Raji (cell line): ENCODE data around the gene ANKRD40.

Experiments
- POLR2A ChIP-seq: IDR thresholded peaks from 2 replicates; pipeline ENCODE4 v1.6.1; 2011; ENCODE audit warnings: low read depth, low read length, control low read depth; ENCODE audit not compliant: insufficient read depth

ANKRD40 gene

DNA sequence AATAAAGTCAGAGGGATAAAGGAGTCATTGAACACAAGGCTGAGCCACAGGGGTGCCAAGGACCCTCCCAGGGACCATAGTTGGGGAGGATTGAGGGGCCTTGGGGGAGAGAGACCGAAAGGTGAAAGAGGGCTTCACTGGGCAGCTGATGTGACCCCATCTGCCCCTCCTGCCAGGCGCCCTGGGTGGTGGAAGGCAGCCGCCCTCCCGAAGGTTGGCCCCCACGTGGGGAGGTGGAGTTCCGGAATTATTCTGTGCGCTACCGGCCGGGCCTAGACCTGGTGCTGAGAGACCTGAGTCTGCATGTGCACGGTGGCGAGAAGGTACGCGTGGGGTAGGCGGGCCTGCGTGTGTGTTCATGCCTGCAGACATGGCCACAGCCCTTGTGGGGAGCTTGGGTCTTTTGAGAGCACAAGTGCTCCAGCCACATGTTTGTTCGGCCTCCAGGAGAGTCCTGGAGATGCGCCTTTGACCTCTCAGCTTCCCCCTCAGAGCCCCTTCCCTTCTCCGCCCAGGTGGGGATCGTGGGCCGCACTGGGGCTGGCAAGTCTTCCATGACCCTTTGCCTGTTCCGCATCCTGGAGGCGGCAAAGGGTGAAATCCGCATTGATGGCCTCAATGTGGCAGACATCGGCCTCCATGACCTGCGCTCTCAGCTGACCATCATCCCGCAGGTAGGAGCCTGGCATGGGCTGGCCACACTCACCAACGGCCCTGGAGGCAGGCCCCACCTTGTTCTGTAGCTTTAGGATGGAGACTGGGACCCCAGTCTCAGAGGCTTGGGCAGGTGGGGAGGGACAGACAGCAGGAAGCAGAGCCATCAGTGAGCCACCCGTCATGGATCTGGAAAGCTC, 24.1 kb downstream of the ANKRD40 start:
- TF ChIP-seq POLR2A, result no peak

- no peak for TF ChIP-seq POLR2A
Observed at GRCh38 chr17:50682938-50683337, 24.8 kb downstream of the ANKRD40 start.

DNA sequence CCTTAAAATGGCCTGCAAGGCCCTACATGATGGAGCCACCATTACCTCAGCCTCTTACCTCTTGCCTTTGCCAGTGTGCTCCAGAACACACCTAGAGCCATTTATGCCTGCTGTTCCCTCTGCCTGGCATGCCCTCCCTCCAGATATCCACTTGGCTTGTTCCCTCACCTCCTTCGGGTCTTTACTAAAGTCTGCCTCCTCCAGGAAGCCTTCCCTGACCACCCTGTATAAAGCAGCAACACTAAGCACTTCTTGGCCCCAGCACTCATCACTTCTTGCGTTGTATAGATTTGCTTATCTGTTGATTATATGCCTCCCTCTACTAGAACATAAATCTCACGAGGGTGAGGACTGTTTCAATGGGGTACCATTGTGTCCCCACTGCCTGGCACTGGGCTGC, 25.3 kb downstream of the ANKRD40 start:
- TF ChIP-seq POLR2A, result no peak

DNA sequence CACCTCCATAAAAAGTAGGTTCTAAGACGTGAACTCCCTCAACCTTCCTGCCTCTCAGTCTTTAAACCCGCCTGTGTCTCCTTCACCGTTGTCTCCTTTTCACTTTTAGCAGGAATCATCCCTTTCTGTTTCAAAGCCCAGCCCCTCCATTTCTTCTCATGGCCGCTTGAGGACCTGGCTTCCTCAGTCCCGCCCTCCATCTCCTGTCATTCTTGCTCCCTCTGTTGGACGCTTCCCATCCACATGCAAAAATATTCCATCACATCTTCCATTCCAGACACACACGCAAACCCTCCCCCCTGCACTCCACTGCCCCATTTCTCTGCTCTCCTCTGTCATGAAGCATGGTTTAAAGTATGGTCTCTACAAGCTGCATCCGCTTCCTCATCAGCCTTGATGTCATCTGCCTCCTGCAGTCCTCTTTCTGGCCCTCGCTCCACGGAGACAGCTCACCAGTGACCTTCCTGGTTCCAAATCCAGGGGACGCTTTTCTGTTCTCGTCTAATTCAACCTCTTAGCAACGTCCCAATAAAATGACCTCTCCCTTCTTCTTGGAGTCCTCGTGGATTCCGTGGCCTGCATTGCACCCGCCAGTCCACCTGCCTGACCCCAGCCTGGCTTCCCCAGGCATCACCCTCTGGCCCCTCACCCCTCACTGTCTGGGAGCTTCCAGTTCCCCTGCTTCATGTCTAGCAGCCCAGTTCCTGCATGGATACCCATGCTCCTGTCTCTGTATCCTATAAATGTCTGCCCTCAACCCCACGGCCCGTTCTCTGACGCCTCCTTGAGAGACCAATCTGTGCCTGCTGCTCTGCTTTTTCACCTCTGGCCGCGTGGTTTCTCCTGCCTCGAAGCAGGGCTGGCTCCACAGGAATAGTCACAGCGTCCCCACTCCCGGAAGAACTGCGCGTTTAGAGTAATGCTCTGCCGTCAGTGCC, 26.2 kb downstream of the ANKRD40 start:
- no peak for TF ChIP-seq POLR2A

DNA sequence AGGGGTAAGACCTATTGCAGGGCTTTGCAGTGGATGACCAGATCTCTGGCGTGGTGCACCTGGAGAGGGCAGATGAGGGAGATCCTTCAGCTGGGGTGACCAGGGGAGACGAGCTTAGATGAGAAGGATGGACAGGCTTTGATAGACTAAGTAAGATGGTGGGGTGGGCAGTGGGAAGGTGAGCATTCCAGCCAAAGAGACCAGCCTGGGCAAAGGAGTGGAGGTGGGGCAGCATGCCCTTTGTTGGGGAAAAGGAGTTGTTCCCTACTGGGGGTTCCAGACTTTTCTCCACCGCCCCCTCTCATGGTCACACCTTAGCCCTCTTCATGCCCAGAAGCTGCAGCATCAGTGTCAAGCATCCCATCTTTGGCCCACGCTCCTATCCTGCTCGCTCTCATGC, 27.6 kb downstream of the ANKRD40 start:
- no peak for TF ChIP-seq POLR2A

DNA sequence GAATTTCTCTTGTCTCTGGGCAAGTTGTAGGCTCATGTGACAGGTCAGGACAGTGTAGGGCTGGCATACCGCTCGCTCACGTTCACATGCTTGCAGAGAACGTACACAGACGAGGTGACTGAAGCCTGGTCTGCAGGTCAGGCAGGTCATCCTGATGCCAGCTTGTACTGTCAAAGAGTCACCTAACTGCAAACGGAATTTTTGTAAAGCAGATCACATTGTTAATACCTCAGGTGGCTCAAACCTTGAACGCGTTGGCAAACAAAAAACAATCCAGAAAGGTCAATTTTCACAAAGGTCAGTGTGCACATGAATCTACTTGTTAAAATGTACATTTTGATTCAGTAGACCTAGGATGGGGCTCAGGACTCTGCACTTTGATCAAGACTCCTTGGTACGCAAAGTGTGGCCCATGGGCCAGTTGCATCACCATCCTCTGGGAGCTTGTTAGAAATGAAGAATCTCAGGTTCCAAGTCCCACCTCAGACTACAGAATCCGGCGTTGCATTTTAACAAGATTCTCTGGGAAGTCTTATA, 28.6 kb downstream of the ANKRD40 start:
- no peak for TF ChIP-seq POLR2A

- TF ChIP-seq POLR2A, result no peak
Observed at GRCh38 chr17:50677851-50678375, 29.8 kb downstream of the ANKRD40 start.

GRCh38 chr17:50676065-50676975, 31.4 kb downstream of the ANKRD40 start:
- no peak for TF ChIP-seq POLR2A

DNA sequence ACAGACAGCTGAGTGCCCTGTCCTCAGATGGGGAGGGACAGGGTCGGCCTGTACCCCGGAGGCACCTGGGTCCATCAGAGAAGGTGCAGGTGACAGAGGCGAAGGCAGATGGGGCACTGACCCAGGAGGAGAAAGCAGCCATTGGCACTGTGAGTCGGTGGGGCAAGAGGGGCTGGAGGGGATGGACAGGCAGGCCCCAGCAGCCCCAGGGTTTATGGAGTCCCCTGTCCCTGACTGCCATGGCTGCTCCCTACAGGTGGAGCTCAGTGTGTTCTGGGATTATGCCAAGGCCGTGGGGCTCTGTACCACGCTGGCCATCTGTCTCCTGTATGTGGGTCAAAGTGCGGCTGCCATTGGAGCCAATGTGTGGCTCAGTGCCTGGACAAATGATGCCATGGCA, 32.1 kb downstream of the ANKRD40 start:
- TF ChIP-seq POLR2A, result no peak

DNA sequence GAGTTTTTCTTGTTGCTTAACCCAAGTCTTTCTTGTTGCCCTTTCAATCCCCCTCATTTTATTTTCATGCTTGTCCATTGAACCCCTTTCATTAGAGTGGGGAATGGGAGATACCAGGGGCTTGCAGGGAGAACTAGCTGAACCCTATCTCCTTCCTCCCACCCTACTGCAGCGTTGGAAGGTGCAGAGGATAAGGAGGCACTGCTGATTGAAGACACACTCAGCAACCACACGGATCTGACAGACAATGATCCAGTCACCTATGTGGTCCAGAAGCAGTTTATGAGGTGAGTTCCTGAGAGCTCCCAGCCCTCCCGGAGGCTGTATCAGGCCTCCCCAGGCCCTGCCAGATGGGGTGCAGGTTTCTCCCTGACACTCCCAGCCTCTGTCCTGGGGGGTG, 32.5 kb downstream of the ANKRD40 start:
- TF ChIP-seq POLR2A, result no peak

GRCh38 chr17:50672831-50673551, 34.7 kb downstream of the ANKRD40 start:
- no peak for TF ChIP-seq POLR2A

GRCh38 chr17:50672071-50672470, 35.6 kb downstream of the ANKRD40 start:
- TF ChIP-seq POLR2A, result no peak

DNA sequence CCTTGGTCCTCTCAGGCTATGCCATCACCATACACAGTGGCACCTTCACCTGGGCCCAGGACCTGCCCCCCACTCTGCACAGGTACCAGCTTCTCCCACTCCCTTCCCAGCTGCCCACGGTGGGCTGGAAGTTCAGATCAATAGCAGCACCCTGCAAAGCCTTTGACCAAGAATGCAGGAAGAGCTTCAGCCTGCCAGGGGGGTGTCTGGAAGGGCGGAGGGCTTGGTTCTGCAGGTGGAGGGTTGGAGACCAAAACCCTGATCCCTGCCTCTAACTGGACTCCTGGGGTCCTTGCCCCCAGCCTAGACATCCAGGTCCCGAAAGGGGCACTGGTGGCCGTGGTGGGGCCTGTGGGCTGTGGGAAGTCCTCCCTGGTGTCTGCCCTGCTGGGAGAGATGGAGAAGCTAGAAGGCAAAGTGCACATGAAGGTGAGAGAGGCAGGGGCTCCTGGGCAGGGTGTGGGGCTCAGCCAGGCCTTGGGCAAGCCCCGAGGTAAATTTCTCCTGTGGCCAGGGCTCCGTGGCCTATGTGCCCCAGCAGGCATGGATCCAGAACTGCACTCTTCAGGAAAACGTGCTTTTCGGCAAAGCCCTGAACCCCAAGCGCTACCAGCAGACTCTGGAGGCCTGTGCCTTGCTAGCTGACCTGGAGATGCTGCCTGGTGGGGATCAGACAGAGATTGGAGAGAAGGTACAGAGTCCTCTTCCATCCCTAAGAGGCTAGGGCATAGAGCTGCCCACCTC, 38.7 kb downstream of the ANKRD40 start:
- TF ChIP-seq POLR2A, result no peak
